ENCODE results near the gene TEAD1.

TEAD1 gene

GRCh38 chr11:12642040-12642439 is 32.2 kb upstream of the TEAD1 start:
- TF ChIP-seq CTCF (IDR thresholded peaks at IDR 0.05; ENCODE audit: control insufficient read depth, insufficient read depth, low read depth, low read length, missing control alignments), result no peak
- DNase-seq (ENCODE audit: low read depth), result no peak
- no peak overlapping the region for H3K4me3 ChIP-seq (ENCODE audit: control insufficient read depth, low read depth, low read length)

- TF ChIP-seq CTCF (IDR thresholded peaks at IDR 0.05; ENCODE audit: control insufficient read depth, insufficient read depth, low read depth, low read length, missing control alignments), result no peak
- DNase-seq (ENCODE audit: low read depth), result no peak
- H3K4me3 ChIP-seq (ENCODE audit: control insufficient read depth, low read depth, low read length), result no peak overlapping the region
These were observed 31.3 kb upstream of the TEAD1 start for GRCh38 chr11:12642806-12643428.

- TF ChIP-seq CTCF (IDR thresholded peaks at IDR 0.05; ENCODE audit: control insufficient read depth, insufficient read depth, low read depth, low read length, missing control alignments), result no peak
- no peak overlapping the region for H3K4me3 ChIP-seq (ENCODE audit: control insufficient read depth, low read depth, low read length)
- DNase-seq (ENCODE audit: low read depth), result no peak
These were observed 27.7 kb upstream of the TEAD1 start for GRCh38 chr11:12646478-12646877.

GRCh38 chr11:12653729-12654128 is 20.5 kb upstream of the TEAD1 start:
- DNase-seq (ENCODE audit: low read depth), result no peak
- no peak for TF ChIP-seq CTCF (IDR thresholded peaks at IDR 0.05; ENCODE audit: control insufficient read depth, insufficient read depth, low read depth, low read length, missing control alignments)
- H3K4me3 ChIP-seq (ENCODE audit: control insufficient read depth, low read depth, low read length), result no peak overlapping the region

GRCh38 chr11:12655842-12656241 is 18.4 kb upstream of the TEAD1 start:
- H3K4me3 ChIP-seq (ENCODE audit: control insufficient read depth, low read depth, low read length), result no peak overlapping the region
- DNase-seq (ENCODE audit: low read depth), result no peak
- TF ChIP-seq CTCF (IDR thresholded peaks at IDR 0.05; ENCODE audit: control insufficient read depth, insufficient read depth, low read depth, low read length, missing control alignments), result no peak

- H3K4me3 ChIP-seq (ENCODE audit: control insufficient read depth, low read depth, low read length), result no peak overlapping the region
- TF ChIP-seq CTCF (IDR thresholded peaks at IDR 0.05; ENCODE audit: control insufficient read depth, insufficient read depth, low read depth, low read length, missing control alignments), result no peak
- DNase-seq (ENCODE audit: low read depth), result no peak
These were observed 16.9 kb upstream of the TEAD1 start for GRCh38 chr11:12657336-12657735.

- DNase-seq (ENCODE audit: low read depth), result no peak
- H3K4me3 ChIP-seq (ENCODE audit: control insufficient read depth, low read depth, low read length), result no peak overlapping the region
- no peak for TF ChIP-seq CTCF (IDR thresholded peaks at IDR 0.05; ENCODE audit: control insufficient read depth, insufficient read depth, low read depth, low read length, missing control alignments)
These were observed 16.2 kb upstream of the TEAD1 start for GRCh38 chr11:12657981-12658380.
